Astrocyte of the cerebellum (primary cell): ENCODE results near the gene FICD.

Source experiments
- DNase-seq: peaks from one replicate; pipeline ENCODE4 v3.0.0-alpha.2; 2011; ENCODE audit warnings: low read depth
- H3K4me3 ChIP-seq: 2 replicates; pipeline ENCODE4 v1.5.1; 2011; ENCODE audit warnings: mild to moderate bottlenecking, low read depth, low read length, moderate library complexity
- CTCF ChIP-seq: IDR thresholded peaks from 2 replicates; pipeline ENCODE4 v1.5.1; 2012; ENCODE audit warnings: low read length, low read depth, moderate library complexity, mild to moderate bottlenecking; ENCODE audit errors: missing control alignments
- in situ Hi-C: cut with HindIII; loops from 2 replicates; pipeline ENCODE4 v1.10.0; 2017; ENCODE audit warnings: low sequenced_read_pairs

Gene FICD

GRCh38 chr12:108530161-108530560 lies 15.1 kb downstream of the FICD start:
- in situ Hi-C loops, result no loop called here
- DNase-seq, result no peak
- no peak overlapping the region for H3K4me3 ChIP-seq
- TF ChIP-seq CTCF, result no peak

- TF ChIP-seq CTCF, result no peak
- DNase-seq, result no peak
- no peak overlapping the region for H3K4me3 ChIP-seq
- in situ Hi-C loops, result no loop called here
These were observed 17.1 kb downstream of the FICD start for GRCh38 chr12:108531929-108532848.

GRCh38 chr12:108538146-108538545 lies 23.1 kb downstream of the FICD start:
- no peak for DNase-seq
- in situ Hi-C loops, result no loop called here
- TF ChIP-seq CTCF, result no peak
- H3K4me3 ChIP-seq, result no peak overlapping the region

GRCh38 chr12:108538616-108539195 lies 23.6 kb downstream of the FICD start:
- no peak for DNase-seq
- no peak for TF ChIP-seq CTCF
- in situ Hi-C loops, result no loop called here
- no peak overlapping the region for H3K4me3 ChIP-seq

- no peak overlapping the region for H3K4me3 ChIP-seq
- TF ChIP-seq CTCF, result no peak
- in situ Hi-C loops, result no loop called here
- DNase-seq, result no peak
These were observed 27.2 kb downstream of the FICD start for GRCh38 chr12:108542320-108542719.

GRCh38 chr12:108543652-108544051 lies 28.6 kb downstream of the FICD start:
- TF ChIP-seq CTCF, result no peak
- no peak for DNase-seq
- in situ Hi-C loops, result no loop called here

More at GRCh38 chr12:108543652-108544051, 28.6 kb downstream of the FICD start:
- H3K4me3 ChIP-seq, result no peak overlapping the region
